Stimulated activated CD8-positive, alpha-beta memory T cell treated with anti-CD3 and anti-CD28 coated beads, Interleukin-7, amount 100 ng/mL, for 1 hour (primary cell): ENCODE measurements around the gene CASQ2.

ENCODE experiments used
- DNase-seq, 2 donors: peaks; one replicate each; pipeline ENCODE4 v3.0.0-alpha.2; 2020; ENCODE audit warnings: low read depth in 2 of 2

The CASQ2 gene

GRCh38 chr1:115768549-115768948 lies at the start of gene CASQ2:
TSS of gene CASQ2 (minus strand) at chr1:115768714. CDS start at chr1:115768541, 173 bp downstream.
- no peak for DNase-seq

GRCh38 chr1:115815694-115816093 lies 47.2 kb upstream of the CASQ2 start:
- DNase-seq = no peak

GRCh38 chr1:115814685-115815398 lies 46.3 kb upstream of the CASQ2 start:
- DNase-seq = no peak

- DNase-seq = no peak
These were observed 45.2 kb upstream of the CASQ2 start for GRCh38 chr1:115813727-115814126.

GRCh38 chr1:115811140-115811828 lies 42.8 kb upstream of the CASQ2 start:
- no peak for DNase-seq

- DNase-seq = no peak
These were observed 42.1 kb upstream of the CASQ2 start for GRCh38 chr1:115810609-115811008.

GRCh38 chr1:115809847-115810246 lies 41.3 kb upstream of the CASQ2 start:
- DNase-seq = no peak

GRCh38 chr1:115809076-115809475 lies 40.6 kb upstream of the CASQ2 start:
- DNase-seq = no peak

GRCh38 chr1:115807723-115808122 lies 39.2 kb upstream of the CASQ2 start:
- DNase-seq = no peak

- DNase-seq = no peak
These were observed 37.1 kb upstream of the CASQ2 start for GRCh38 chr1:115805597-115805996.

- no peak for DNase-seq
These were observed 33.9 kb upstream of the CASQ2 start for GRCh38 chr1:115802416-115802815.

- no peak for DNase-seq
These were observed 29.0 kb upstream of the CASQ2 start for GRCh38 chr1:115797486-115797885.

- no peak for DNase-seq
These were observed 28.4 kb upstream of the CASQ2 start for GRCh38 chr1:115796897-115797296.

GRCh38 chr1:115796036-115796435 lies 27.5 kb upstream of the CASQ2 start:
- DNase-seq = no peak

- no peak for DNase-seq
These were observed 26.6 kb upstream of the CASQ2 start for GRCh38 chr1:115794976-115795639.

GRCh38 chr1:115793162-115793561 lies 24.6 kb upstream of the CASQ2 start:
- no peak for DNase-seq

GRCh38 chr1:115791816-115792215 lies 23.3 kb upstream of the CASQ2 start:
- DNase-seq = no peak

- DNase-seq = no peak
These were observed 22.3 kb upstream of the CASQ2 start for GRCh38 chr1:115790846-115791245.

- no peak for DNase-seq
These were observed 21.8 kb upstream of the CASQ2 start for GRCh38 chr1:115790356-115790755.

GRCh38 chr1:115783311-115783710 lies 14.8 kb upstream of the CASQ2 start:
- no peak for DNase-seq

GRCh38 chr1:115782571-115783281 lies 14.2 kb upstream of the CASQ2 start:
- no peak for DNase-seq

- no peak for DNase-seq
These were observed 13.3 kb upstream of the CASQ2 start for GRCh38 chr1:115781851-115782250.
